HG03196 (cell line): Measurements from ENCODE around the gene CAMTA1.
"Not testable (repeated sequence)": the region's sequence is repeated elsewhere in the genome, so short reads cannot be mapped to it uniquely, and the experiment has no call there.

Source experiments
- ATAC-seq: cut with Tn5 transposase; IDR thresholded peaks from one replicate; pipeline ENCODE4 v1.9.1; 2021; ENCODE audit not compliant: unreplicated experiment

CAMTA1 gene

DNA sequence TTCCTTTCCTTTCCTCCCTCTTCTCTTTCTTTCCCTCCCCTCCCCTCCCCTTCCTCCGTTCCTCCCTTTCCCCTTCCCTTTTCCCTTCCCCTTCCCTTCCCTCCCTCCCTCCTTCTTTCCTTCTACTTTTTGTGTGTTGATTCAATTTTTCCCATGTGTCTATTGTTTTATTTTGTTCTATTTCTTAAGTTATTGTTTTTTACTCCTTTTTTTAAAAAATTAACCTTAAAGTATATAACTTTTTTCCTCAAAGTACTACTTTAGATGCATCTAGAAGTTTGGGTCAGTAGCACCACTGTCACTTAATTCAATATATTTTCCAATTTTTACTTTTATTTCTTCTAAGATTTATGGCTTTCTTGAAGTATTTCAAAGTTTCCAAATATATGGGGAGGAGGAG, 537.7 kb downstream of the CAMTA1 start:
- ATAC-seq, result no peak

DNA sequence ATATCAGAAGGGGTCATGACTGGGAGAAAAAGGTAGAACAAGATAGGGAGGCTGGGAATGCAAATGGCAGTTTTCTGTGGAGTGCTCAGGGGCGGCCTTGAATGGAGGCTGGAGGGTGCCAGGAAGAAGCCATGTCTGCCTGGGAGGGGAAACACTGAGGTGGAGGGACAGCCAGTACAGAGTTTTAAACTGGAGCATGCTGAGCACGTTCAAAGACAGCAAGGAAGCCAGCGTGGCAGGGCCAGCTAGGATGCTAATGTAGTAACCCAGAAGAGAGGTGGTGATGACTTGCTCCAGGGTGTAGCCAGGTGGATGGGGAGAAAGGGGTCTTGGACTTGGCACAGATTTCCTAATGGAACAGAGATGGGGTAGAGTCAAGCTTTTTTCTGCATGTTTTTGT, 540.0 kb downstream of the CAMTA1 start:
- no peak for ATAC-seq

DNA sequence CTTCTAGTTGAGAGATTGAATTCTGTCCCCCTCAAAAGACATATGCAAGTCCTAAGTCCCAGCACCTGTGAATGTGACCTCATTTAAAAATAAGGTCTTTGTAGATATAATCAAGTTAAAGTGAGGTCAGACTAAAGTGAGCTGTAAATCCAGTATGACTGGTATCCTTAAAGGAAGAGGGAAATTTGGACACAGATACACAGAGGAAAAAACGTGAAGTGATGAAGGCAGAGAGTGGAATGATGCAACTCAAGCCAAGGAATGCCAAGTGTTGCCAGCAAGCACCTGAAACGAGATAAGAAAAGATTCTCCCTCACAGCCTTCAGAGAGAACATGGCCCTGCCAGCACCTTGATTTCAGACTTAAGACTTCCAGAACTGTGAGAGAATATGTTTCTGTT, 541.1 kb downstream of the CAMTA1 start:
- no peak for ATAC-seq

DNA sequence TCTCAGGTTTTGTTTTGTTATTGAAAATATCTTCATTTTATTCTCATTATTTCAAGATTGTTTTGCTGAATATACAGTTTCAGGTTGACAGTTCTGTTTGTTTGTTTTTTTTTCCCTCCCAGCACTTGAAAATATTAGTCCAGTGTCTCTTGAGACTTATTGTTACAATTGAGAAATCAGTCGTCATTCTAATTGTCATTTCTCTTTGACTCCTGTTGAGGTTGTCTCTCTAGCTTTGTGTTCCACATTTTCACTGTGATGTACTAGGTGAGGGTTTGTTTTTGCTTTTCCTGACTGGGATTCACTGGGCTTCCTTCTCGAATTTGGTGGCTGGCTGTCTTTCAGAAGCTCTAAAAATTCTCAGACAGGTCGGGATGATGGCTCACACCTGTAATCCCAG, 542.6 kb downstream of the CAMTA1 start:
- ATAC-seq, result no peak

DNA sequence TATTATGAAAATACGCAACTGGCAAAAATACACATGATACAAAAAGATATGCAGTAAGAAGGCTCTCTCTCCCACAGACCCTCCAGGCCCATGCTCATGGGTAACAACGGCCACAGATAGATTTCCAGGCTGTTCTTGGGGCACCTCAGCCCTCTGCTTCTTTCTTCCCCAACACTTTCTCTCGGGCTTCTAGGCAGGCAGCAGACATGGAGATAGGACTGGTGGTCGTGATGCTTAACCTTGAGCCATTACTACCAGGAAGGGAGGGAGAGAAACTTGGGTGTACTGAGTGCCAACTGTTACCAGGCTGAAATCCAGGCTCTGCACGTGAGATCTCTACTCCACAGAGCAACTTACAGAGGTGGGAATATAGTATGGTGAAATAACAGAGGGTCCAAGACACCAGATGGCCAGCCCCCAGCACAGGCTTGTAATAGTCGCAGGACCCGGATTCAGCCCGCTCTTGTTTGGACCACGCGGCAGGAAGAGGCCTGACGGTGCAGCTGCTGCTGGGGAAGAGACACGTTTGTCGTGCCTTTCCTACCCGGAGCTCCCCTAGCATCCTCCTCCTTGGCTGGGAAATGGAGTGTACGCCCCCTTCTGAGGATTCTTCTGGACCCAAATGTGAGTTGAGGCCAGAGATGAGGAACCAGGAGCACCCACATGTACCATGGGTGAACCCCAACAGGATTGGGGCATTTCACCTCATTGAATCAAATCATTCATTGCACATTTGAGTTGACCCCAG, 544.8 kb downstream of the CAMTA1 start:
- no peak for ATAC-seq

DNA sequence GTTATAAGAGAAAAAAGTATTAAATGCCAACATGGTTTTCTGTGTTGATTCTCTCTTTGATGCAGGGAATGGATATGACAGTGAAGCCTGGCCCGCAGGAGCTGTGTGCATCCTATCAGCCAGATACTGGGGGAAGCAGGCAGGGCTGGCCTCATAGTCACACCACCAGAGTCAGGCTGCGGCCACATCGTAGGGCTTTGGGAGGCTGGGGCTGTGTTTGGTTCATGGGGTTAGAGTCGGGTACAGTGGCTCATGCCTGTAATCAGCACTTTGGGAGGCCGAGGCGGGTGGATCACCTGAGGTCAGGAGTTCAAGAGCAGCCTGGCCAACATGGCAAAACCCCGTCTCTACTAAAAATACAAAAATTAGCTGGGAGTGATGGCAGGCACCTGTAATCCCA, 545.5 kb downstream of the CAMTA1 start:
- not testable (repeated sequence) for ATAC-seq

DNA sequence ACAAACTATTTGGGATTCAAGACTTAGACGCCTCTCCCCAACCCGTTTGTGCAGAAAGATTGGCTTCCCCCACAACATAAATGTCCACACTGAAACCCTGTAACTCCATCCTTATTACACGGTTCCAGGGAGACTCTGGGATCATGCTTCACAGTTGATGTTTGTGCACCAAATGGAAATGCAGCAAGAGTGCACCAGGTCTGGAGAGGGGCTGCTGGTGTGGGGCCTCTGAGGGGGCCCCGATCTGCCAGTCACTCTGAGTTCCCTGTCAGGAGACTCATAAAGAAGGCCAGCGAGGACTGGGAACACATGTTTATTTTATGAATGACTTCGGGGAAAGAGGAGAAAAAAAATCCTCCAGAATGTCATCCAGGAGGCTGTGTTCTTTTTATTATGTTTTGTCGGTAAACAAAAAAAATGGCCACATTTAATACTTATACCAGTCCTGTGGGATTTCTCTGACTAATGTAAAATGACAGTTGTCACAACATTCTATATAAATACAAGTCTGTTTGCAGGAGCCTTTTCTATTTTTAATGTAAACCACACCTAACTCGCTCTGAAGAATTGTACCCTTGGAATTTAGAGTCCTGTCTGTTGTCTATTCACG, 546.8 kb downstream of the CAMTA1 start:
- ATAC-seq, result no peak

DNA sequence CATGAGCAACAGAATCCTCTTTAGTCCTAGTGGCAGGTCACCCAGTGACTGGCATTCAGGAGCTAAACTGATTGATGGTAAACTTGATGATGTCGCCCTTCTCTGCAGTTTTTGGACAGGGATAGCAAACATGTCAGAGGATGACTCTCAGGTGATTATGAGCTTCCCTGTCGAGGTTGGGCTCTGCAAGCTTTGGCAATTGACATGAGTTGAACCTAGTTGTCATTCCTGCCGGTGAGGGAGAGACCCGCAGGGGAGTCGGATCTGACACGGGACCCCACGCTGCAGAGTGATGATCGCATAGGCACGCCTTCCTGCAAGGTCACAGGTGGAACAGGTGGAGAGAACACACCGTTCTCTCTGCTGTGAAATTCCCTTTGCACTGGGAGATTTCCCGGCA, 547.8 kb downstream of the CAMTA1 start:
- ATAC-seq, result no peak

DNA sequence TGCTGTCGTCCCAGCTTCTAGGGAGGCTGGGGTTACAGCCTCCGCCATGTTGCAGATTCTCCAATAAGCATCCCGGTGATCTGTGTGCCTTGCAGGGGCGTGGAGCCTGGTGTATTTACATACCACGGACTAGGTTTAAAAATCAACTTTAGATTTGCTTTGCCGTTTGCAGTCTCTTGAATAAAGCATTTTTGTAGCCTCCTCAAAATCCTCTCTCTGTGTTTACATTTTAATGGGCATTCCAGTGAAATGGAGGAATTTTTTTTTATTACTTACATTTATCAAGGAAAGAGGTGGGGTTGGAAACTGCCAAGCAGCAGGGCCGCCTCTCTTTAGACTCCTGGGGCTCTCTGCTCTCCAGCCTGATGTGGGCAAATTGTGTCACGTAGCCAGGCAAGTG, 548.4 kb downstream of the CAMTA1 start:
- no peak for ATAC-seq

DNA sequence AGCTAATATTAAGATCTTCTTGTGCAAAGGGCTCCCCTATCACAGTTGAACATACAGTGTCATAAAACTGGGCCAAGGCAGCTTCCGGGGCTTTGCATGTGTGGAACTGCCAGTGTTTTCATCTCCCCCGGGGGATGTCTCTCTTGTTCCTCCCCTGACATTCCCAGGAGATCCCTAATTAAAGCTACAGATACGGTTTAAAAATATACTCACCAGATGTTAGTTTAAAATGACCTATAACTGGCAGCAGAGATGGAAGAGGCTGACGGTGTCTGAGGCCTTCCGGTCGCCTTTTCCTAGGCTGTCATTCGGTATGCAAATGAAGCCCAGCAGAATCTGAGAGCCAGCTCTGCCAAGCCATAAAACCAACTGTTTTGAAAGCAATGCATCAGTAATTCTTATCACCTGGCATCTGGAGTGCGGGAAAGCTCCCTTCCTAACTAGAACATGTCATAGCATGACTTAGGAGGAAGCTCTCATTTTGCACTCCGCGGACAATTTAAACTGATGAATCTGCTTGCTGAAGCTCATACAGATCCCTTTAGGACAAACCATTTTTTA, 549.3 kb downstream of the CAMTA1 start:
- no peak for ATAC-seq

DNA sequence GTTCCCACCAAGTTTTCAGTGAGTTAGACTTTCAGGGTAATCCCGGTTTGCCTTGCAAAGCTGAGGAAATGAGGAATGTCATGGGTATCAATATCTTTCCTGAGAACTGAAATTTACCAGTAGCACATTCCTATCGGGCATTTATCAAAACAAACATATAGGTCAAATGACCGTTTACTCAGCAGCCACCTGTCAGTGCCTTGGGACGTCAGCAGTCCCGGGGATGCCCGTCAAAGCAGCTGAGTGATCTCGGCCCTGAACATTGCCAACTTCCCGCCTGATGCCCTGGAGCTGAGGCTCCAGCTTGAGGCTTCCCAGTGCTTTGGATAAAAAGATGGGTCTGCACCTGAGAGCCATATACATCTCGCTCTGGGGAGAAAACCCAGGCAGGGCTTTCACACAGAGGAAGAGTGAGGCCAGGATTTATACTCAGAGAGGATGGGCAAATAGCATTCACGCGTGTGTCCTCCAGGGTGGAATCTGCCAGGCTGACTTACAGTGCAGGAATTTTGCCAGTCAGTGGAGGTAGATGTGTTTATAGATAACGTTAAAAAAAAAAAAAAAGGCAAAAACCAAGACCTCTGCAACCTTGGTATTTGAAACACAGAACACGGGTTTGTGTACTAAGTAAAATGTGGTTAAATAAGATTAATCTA, 550.1 kb downstream of the CAMTA1 start:
- no peak for ATAC-seq

DNA sequence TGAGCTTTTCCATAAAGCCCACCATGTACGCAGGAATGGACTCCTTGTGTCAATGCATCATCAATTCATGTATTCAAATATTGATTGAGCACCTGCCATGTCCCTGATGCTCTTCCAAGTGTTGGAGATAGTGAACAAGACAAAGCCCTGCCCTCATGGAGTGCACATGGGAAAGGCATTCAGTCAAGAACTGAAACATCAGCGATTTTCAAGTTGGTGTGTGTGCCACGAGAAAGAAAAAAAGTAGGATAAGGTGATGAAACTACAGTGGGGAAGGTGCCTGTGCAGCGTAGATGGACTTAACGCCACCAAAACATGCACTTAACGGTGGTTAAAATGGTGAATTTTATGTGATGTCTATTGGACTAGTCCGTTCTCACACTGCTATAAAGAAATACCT, 553.2 kb downstream of the CAMTA1 start:
- ATAC-seq, result no peak

DNA sequence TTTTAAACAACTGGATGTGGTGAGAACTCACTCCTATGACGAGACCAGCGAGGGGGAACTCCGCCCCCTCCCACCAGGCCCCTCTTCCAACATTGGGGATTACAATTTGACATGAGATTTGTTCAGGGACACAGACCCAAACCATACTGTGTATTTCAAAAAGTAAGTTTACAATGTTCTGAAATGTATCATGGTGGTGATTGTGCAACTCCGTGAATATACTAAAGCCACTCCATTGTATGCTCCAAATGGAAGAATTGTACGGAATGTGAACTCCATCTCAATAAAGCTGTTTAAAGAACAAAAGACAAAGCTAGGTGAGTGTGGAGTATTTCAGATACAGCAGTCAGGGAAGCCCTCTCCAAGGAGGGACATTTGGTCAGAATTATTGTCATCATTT, 553.8 kb downstream of the CAMTA1 start:
- no peak for ATAC-seq

DNA sequence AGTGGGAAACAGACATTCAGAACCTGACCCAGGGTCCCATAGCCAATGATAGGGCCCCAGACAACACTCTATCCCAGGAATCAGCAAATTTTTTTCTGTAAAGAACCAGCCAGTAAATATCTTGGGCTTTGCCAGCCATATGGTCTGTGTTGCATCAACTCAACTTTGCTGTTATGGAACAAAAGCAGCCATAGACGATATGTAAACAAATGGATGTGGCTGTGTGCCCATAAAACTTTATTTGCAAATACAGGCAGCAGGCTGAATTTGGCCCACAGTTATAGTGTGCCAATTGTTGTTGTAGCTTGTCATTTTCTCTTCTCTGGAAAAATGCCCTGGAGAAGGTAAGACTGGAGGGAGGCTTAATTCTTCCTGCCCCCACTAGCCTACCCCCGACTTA, 554.7 kb downstream of the CAMTA1 start:
- ATAC-seq, result no peak

DNA sequence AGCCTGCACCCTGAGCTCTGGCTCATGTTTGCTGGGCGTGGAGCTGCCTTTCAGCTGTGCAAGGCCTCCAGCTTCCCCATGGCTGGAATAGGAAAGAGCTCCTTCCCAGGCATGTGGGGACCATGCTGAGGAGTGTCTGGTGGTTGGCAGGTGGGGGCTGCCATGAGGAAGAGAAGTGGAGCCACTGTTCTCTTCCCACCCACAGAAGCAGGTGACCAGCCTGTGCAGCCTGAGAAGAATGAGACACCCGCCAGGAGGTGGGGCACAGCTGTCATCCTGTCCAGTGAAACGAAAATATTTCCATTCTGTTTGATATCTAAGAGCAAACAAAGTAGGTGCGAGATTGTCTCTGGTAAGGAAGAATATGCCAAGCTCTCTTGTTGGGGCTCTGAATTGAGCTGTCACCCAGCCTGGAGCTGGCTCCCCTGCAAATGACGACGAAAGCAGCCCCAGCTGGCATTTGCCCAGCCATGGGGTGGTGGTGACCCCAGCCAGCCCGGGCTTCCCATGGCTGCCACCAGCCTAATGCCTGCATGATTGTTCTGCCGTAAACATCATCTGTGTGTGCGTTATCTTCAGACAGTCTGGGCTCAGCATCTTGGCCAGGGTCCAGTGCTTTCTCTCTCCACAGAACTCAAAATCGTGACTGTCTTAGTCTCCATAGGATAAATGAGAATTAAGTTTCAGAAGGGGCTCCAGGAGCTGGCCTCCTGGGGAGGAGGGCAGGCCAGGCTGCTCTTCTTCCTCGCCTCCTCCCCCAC, 556.1 kb downstream of the CAMTA1 start:
- ATAC-seq, result no peak

DNA sequence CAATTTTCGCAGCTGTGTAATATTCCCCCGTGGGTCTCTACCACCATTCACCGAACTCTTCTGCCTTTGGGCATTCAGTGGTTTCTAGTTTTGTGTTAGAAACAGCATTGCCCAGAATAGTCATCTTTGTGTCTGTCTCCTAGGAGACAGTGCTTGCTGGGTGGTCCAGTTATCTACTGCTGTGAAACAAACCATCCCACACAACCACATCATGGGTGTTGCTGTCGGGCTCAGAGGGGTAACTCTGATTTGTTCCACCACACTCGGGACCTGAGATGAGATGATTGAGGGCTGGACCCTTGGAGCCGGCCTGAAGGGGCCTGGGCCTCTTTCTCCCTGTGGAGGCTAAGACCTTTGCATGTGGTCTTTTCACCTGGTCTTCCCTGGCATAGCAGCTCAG, 558.6 kb downstream of the CAMTA1 start:
- ATAC-seq, result no peak

DNA sequence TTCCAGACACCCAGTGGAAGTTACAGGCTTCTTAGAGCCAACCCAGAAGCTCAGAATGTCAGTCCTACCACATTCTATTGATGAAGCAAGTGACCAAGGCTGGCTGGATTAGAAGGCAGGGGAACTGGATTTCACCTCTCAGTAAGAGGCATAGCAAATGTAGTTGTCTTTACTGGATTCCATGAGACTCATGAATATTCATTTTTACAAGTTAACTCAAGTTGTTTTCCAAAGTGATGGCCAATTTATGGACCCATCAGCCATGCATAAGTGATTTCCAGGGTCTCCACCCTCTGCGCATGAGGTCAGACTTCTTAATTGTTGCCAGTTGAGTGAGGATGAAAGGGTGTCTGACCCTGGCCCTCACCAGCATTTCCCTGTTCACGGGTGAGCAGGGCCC, 559.0 kb downstream of the CAMTA1 start:
- no peak for ATAC-seq

DNA sequence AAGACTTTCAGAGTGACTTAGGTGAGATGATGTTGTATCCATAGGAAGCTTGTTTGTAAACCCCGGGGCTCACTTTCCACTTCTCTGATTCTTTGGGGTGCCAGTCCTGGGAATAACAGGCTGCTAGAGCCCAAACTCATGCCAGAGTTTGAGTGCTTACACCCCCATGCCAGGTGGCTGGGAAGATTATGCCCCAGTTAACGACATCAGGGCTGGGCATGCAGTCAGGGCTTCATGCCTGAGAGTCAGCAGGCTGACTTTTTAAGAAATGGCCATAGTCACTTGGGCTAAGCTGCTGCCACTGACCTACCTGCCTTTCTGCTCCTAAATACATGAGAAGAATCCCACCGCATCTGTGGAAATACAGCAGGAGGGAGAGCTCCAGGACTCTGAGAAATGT, 560.3 kb downstream of the CAMTA1 start:
- no peak for ATAC-seq

DNA sequence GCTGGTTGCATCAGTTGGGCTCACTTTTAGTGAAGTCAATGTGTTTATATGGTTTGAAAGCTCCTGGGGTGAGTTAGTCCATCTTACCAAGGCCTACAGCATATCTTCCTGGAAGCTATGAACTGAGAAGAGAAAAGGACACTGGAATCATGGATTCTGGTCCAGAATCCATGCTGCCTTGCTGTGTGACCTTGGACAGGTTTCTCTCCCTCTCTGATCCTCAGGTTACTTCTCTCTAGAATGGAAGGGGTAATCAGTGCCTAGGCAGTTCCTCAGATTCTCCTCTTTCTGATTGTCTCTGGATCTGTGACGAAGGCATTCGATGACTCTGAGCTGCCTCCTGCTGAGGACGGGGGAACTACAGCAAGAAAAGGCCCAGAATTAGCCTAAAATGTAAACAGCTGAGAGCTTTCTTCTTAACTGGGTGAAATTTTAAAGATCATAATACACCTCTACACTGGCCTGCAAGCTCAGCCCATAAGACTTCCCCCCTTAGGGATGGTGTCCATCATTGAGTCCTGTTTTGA, 560.9 kb downstream of the CAMTA1 start:
- ATAC-seq, result no peak

DNA sequence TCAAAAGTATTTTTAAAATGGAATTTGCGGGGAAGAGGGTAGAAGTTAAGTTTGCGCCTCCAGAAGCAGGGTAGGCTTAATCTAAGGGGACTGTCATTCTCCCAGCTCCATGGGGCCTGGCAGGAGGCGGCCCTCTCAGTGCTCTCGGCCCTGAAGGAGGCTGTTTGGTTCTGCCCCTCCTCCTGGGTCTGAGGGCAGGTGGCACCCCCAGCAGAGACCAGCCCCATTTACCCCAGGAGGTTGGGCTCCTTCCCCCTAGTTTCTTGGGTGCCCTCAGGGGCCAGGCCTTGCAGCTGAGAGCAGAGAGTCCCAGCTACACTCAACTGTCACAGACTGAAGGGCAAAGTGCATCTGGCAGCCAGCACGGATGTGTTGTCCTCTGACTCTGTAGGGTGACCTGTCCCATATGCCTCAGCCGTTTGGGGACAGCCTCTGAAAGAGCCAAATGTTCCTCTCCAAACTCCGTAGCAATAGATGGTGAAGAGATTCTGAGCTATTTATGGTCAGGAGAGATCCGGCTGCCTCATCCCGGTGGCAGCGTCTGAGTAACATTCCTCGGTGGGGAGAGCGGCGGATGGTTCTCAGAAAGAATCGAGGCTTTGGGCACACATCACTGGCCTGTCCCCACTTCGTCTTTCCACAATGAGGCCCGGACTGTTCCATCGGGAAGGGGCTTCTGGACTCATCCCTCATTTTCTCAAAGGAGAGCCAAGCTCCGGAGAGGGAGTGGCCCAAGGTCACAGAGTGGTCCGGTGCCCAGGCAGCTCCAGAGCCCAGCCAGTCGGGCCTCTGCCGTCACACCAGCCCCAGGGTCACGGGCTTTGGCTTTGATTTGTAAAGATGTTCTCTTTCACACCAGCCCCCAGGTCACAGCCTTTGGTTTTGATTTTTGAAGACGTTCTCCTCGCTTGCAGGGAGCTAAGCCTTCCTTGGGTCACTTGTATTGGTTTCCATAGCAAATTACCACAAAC, 561.6 kb downstream of the CAMTA1 start:
- ATAC-seq, result no peak
